NCI-H345 treated with DMSO at 0.1 percent for 48 hours (cell line): ENCODE data around the gene ELMOD3.
"Not testable (repeated sequence)": the region's sequence is repeated elsewhere in the genome, so short reads cannot be mapped to it uniquely, and the experiment has no call there.

Experiments
- DNase-seq: peaks from one replicate; lab custom pipeline; 2025; ENCODE audit not compliant: unreplicated experiment; lab: John Stamatoyannopoulos, UW

ELMOD3 gene

DNA sequence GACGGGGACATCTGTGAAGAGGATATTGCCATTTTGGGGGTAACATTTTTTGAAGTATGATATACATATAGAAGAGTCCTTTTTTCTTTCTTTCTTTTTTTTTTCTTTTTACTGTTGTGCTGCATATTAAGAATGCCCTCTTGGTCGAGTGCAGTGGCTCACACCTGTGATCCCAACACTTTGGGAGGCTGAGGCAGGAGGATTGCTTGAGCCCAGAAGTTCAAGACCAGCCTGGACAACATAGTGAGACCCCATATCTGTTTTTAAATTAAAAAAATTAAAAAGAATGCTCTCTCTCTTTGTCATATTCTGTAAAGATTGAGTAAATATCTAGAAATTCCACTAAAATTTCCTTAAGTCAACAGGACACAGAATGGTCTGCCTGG lies 67.5 kb downstream of the ELMOD3 start:
- DNase-seq, result no peak

DNA sequence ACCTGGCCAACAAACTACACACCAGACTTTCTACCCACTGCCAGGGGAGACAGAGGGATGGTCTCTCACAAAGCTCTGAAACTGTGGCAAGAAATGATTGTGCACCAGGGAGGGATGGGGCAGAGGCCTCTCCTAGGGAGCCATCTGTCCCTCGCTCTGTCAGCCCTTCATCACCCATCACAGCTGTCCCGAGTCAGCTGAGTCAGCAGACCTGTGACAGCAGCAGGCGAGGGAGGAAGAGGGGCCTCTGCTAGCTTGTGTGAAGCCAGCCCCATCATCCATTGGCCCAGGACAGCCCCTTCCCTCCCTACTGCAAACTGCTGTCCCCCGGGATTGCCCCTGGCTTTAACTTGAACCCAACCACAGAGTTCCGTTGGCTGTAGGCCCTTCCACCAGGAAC lies 69.0 kb downstream of the ELMOD3 start:
- no peak for DNase-seq

DNA sequence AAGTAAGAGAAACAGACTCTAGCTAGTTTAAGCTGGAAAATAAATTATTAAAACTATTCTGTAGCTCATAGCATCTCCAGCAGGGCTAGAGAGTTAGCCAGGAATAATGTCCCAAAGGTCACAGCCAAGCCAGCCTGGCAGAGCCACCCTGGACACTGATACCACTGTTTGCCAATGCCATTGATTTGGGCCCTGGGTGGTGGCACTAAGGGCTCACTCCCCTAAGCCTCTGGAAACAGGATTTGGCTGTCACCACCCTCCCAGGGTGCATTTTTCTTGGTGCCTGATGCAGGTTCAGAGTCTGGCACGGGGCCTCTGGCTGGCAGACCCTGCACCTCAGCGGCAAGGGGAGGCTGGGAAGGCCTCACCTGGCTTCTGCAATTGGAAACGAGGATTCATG lies 71.0 kb downstream of the ELMOD3 start:
- DNase-seq, result no peak

DNA sequence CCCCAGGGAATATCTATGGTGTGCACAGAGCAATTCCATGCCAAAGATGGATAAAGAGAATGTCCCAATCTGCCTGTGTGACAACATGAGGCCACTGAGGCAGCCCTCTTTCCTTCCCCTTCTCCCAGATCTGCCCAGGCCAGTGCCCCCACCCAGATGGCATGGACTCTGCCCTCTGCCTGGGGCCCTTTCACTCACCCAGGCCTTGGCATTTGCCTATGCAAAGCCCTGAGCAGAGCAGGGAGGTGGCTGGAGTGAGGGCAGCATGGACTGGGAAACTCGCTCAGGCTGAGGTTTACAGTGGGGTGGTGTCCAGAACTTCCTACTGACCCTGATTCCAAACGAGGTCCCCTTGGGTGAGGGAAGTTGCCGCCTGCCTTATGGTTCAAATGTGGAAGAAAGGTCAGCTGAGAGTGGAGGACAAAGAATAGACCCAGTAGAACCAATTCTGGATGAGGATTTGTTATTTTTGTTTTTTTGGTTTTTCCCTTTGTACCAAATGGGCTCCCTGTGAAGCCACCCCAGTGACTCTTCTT lies 72.8 kb downstream of the ELMOD3 start:
- no peak for DNase-seq

DNA sequence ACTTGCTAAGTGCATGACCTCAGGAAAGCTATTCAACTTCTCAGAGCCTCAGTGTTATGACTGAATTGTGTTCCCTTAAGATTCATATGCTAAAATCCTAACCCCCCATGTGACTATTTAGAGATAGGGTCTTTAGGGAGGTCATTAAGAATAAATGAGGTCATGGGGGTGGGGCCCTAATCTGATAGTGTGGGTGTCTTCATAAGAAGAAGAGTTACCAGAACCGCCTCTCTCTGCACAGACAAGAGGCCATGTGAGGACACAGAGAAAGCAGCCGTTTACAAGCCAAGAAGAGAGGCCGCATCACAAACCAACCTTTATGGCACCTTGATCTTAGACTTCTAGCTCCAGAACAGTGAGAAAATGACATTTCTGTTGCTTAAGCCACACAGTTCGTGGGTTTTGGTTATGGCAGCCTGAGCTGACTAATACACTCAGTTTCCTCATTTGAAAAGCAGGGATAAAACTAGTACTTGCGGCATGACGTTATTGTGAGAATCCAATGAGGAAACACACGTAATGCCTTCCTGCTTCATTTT lies 73.8 kb downstream of the ELMOD3 start:
- no peak for DNase-seq

DNA sequence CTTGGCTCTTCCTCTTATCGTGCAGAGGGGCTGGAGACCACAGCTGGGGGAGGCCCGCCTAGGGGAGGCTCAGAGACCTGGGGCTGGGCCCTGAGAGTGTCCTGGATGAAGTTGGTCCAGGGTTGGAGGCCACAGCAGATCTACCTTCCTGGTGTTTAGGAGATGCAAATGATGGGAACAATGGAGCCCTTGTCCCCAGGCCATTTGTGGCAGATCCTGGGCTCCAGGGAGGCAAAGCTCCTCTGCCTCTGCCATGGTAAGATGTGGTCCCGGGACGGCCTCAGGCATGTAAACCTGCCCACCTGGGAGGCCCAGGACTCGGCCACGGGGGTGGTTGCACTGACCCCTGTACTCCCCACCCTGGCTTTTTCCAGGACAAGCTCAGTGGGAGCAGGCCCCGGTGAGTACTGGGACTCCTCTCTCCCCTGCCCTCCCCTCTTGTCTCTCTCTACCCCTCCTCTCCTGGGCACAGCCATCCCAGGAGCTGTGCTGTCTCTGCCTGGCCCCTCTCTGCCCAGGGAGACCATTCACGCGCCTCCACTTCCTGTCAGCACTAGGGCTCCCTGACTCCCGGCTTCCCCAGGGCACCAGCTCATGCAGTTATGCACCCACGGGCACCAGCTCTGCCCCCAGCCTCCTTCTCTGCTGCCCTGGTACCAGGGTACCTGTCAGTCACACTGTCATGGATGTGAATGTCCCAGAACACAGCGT lies 74.8 kb downstream of the ELMOD3 start:
- no peak for DNase-seq

DNA sequence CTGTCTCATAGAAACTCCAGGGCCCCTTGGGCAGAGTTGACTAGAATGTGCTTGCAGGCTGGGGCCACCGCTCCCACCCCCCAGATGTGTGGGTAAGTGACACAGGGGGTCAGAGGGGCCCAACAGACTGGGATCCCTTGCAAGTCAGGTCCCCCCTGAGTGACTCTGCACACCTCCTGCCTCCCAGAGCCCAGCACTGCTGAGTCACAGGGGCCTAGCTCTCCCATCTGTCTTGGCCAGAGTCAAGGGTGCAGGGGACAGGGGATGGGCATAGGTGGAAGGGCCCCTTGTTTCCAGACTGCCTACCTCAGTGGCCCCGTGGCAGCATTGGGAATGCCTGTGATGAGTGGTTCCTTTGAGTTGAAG lies 75.3 kb downstream of the ELMOD3 start:
- no peak for DNase-seq

DNA sequence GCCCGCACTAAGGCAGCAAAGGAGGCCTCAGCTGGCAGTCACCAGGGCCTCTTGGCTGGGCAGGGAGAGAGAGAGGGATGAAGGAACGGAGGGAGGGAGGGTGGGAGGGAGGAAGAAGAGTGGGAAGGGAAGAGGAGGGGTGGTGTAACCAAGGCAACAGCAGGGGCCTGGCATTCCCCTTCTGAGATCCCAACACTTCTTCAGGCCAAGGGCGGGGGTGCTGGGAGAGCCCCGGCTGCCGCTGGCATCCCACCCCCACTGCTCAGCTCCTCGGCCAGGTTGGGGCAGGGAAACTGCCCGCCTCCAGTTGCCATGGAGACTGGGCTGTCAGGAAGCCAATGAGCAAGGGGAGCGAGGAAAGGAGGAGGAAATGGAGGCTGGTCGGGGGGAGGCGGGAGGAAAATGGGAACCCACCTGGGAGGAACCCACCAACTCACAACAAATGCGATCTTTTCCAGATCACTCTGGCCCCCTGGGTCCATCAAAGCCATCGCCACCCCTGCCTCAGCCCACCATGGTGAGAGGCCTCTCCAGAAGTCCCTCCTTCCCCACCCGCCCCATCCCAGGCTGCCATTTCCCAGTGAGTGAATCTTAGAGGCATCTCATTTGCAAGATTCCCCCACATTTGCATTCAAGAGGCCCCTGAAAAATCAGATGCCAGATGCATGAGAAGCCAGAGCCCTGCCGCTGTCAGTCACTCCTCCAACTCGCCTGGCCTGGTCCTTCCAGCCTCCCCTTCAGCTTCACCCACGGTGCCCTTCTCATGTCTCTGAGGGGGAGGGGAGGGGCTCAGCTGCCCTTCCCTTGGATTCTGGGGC lies 76.4 kb downstream of the ELMOD3 start:
- no peak for DNase-seq

DNA sequence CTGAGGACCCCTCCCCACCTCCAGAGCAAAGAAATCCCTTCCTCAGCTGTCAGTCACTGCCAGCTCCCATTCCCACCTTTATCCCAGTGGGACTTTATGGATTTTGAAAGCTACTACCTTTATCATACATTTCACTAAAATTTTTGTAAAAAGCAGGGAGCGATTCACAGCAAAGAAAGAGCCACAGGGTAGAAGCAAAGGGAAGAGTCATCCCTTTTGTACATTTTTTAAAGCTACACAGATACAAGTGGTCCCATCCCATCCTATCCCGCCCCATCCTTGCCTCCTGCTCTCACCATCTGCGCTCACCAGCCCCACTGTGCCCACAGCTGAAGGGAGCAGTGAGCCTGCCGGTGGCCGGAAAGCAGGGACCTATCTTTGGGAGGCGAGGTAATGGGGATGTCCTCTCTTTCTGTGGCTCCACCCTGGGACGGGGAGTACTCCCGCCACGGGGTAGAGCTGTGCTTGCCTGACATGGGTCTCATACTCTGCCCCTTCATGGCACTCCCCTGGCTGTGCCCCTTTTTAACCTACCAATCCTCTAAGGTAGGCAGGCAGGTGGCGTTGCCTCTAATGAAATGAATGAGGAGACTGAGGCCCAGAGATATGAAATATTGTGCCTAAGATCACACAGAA lies 77.1 kb downstream of the ELMOD3 start:
- DNase-seq, result no peak

DNA sequence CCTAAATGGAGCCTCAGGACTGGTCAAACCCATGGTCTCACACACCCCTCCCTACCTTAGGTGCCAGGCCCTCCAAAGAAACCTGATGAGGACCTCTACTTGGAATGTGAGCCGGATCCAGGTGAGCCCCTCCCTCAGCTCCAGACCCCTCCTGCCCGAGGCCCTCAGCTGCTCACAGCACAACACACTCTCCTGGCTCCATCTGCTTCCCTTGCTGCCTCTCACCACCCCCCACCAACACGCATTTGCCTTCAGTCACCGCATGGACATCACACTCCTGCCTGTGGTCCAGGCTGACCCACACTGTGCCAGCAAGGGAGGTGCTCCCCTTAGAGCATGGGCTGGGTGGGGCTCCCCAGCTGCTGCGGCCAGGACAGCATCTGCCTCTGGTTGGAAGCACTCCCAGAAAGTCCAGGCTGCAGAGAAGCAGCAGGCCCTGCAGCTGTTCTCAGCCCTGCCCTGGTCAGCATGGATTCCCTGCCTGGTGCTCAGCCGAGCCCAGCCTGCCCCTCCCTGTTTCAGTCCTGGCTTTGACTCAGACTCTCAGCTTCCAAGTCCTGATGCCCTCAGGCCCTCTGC lies 79.0 kb downstream of the ELMOD3 start:
- DNase-seq, result no peak

DNA sequence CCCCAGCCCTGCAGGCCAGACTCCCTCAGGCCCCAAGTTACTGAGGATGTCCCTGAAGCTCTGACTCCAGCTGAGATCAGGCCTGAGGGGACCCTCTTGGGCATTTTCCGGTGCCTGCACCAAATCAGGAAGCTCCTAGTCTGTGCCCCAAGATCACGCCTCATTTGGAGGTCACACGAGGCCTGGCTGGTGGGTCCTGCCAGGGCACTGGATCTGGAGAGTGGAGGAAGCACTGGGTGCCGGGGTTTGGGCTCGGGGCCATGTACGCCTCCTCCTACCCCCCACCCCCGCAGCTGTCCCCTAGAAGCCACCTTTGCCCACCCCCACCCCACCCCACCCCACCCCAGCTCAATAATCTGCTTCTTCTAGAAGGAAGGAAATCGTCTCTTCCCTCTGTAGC lies 80.1 kb downstream of the ELMOD3 start:
- DNase-seq, result no peak

DNA sequence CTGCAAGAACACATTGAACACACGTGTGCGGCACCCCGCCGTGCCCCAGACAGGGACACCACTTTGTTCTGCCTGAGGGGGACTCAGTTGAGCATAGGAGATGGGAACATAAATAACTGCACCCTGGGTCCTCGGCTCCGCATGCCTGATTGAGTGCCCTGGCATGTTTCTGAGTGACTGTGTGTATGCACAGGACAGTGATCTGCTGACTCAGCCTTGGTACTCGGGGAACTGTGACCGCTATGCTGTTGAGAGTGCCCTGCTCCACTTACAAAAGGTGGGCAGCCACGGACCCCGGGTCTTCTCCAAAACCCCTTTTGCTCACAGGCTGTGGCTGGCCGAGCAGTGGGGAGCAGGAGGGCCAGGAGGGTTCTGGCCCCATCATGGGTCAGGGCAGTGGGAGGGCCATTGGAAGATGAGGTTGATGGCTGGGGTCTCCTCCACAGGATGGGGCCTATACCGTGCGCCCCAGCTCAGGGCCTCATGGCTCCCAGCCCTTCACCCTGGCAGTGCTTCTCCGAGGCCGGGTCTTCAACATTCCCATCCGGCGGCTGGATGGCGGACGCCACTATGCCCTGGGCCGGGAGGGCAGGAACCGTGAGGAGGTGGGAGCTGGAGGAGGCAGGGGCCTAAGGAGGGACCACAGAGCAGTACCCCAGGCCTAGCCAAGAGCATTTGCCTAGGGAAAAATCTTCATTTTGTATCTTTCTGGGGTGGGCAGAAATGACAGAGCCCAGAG lies 80.8 kb downstream of the ELMOD3 start:
- peak; percentile 52 for DNase-seq

DNA sequence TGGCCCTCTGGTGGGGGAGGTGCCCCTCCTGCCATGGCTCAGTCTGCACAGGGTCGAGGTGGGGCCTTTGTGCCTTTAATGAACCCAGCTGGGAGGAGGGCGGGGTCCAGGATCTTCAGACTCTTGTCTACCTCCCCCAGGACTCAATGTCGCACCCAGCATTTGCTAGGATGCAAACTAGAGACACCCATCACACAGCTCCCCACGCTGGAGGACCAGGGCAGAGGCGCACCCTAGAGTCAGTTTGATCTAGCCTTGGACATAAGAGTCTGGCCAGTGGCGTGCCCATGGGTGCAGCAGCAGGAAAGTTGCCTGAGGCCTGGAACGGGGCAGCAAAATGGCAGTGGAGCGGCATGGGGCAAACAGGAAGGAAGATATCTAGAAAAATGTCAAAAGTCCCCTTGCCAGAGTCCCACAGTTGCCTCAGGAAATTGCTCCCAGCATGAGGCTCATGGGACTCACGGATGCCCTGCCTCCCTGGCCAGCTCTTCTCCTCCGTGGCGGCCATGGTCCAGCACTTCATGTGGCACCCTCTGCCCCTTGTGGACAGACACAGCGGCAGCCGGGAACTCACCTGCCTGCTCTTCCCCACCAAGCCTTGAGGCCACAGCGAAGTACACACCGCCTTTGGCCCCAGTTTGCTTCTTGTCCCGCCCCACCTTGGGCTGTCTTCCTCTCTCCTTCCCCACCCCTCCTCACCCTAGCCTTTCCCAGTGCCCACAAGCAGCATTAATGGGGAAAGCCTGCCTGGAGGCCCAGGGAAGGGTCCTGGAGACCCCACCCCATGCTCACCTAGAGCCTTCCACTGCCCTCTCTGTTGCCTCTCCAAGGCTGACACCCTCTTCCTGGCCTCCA lies 81.6 kb downstream of the ELMOD3 start:
- DNase-seq, result no peak

DNA sequence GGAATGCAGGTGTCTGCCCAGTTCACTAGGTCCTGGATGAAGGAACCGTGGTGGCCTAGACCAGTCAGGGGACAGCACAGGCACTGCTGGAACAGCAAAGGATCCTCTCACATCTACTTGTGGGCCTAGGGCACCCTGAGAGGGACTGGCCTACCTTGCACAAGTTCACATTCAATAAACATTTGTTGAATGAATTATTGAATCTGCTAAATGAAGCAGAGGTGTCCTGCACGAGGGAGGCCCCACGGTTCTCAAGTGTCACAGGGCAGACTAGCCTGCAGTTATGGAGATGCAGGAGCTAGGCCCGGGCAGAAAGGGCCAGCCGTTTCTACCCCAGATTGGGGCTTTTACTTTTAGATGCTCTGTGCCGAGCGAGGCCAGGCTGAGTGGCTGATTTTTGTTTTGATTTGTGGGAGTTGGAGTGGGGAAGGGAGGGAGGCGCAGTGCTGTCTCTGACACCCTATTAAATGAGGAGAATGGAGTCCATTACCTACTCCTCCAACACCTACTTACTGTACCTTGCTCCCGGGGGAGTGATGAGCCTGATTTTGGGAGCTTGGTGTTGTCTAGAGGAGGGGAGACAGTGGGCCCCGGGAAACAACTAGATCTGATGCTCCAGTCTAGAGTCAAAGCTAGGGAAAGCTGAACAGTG lies 82.4 kb downstream of the ELMOD3 start:
- DNase-seq, result no peak

DNA sequence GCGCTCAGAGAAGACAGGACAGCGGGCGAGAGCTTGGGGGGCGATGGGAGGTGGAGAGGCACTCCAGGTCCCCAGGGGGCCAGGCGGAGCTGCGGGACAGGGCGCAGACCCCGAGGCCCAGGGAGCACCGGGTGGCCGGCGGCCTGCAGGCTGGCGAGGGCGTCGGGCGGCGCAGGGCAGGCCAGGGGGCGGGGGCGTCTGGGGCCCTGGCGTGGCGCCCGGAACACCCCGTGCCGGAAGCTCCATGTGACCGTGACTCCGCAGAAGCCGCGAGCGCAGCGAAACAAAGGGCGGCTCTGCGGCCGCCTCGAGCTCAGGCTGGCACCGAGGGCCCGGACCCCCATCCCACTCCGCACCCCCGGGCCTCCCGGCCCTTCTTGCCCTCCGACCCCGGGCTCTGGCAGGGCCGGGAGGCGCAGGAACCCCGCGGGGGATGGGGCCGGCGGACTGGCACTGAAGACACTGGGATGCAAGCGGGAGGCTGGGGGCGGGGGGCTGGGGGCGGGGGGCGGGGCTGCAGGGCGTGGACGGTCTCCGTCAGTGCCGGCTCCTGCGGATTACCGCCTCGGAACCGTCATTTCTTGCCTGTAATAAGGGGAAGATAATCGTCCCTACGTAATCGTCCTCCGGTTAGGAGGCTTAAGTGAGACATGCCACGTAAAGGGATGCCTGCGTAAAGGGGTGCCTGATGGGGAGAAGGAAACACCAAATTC lies 83.1 kb downstream of the ELMOD3 start:
- peak; percentile 69 for DNase-seq

DNA sequence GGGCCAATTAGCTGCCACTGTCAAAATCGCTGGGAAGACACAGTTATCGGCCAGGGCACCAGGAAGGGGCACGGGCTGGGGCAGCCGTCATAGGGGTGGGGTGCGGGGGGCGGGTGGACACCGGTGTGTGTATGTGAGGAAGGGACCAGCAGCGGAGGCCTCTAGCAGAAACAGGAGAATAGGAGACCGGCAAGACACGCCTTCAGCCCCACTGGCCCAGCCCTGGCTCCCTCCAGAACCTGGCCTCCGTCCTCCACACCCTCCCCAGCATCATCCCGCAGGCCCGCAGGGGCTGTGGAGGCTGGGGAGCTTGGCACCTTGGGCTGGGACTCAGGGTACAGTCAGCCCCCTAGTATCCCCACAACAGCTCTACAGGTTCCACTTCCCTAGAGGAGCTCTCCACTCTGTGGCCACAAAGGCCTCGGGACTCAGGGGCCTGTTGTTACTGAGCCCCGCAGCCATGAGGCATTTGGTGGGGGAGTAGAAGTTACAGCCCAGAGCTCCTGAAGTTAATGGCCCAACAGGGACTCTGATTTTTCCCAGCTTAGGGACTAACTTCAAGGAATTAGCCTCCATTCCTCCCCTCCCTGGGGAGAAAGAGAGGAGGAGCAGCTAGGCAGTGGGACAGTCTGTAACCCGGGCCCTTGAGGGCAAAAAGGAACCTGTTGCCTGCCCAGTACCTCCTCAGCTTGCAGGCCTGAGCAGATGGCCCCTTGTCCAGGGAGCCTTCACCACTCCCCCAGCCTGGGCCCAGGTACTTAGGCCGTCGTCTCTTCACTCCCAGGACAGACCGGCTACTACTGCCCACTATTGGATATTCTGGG lies 83.8 kb downstream of the ELMOD3 start:
- no peak for DNase-seq

DNA sequence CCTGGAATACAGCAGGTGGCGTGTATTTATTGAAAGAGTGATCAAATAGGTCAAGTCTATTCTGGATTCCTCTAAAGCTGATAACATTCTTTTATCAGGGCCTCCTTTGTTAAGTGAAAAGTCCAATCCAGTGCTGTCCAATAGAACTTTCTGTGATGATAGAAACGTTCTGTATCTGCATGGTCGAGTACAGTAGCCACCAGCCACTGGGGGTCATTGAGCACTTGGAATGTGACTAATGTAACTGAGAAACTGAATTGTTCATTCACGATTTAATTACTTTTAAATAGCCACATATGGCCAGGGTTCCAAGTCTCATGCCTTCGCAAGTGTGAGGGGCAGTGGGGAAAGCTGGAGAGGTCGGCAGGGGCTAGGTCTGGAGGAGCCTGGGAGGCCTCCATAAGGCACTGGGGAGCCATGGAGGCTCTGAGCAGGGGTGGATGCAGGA lies 84.5 kb downstream of the ELMOD3 start:
- DNase-seq, result no peak

DNA sequence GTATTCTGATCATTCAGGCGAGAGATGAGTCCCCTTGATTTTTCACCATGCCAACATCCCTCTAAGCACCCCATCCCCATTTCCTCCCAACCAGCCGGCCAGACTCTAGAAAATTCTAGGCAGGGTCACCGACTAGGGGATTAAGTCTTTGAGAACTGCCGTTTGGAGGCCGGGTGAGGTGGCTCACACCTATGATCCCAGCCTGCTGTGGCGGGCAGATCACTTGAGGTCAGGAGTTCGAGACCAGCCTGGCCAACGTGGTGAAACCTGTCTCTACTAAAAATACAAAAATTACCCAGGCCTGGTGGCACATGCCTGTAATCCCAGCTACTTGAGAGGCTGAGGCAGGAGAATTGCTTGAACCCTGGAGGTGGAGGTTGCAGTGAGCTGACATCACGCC lies 85.0 kb downstream of the ELMOD3 start:
- DNase-seq, result not testable (repeated sequence)
